ENCODE results near the gene USP32.
"Not testable (repeated sequence)": the region's sequence is repeated elsewhere in the genome, so short reads cannot be mapped to it uniquely, and the experiment has no call there.

USP32 gene

DNA sequence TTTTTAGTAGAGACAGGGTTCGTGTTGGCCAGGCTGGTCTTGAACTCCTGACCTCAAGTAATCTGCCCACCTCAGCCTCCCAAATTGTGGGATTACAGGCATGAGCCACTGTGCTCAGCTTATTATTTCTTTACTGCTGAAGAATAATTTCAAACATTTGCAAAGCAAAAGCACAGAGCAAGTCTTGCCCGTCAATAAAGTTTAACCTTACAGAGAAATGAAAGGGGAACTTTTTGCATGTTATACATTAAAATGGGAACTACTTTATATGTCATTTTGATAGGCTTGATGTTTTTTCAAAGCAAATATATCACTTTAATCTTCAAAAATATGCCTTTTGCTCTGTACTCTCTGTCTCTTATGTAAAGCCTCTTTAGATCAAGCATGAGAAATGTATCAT lies 173.2 kb downstream of the USP32 start:
- DNase-seq = not testable (repeated sequence)

- DNase-seq = not testable (repeated sequence)
These were observed 176.0 kb downstream of the USP32 start for GRCh38 chr17:60215895-60216294.

- not testable (repeated sequence) for DNase-seq
These were observed 180.7 kb downstream of the USP32 start for GRCh38 chr17:60211282-60211681.

DNA sequence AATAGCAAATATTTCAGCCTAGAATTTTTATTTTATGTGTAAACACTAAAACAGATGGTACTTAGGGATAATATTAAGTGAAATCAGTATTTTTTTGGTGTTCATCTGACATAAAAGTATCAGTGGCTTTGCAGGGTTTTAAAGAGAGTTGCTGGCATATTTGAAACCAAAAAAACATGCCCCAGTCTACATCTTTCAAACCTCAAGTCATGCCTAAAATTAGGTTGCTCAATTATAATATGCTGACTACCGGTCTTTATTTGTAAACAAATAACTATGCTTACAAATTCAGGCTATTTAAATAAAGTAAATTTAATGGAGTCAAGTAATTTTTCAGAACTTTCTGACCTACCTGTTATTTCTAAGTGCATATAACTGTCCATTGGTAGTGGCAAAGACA lies 183.6 kb downstream of the USP32 start:
- DNase-seq = not testable (repeated sequence)

- DNase-seq = not testable (repeated sequence)
These were observed 186.2 kb downstream of the USP32 start for GRCh38 chr17:60205782-60206181.

GRCh38 chr17:60198630-60199029 lies 193.3 kb downstream of the USP32 start:
- DNase-seq = not testable (repeated sequence)

DNA sequence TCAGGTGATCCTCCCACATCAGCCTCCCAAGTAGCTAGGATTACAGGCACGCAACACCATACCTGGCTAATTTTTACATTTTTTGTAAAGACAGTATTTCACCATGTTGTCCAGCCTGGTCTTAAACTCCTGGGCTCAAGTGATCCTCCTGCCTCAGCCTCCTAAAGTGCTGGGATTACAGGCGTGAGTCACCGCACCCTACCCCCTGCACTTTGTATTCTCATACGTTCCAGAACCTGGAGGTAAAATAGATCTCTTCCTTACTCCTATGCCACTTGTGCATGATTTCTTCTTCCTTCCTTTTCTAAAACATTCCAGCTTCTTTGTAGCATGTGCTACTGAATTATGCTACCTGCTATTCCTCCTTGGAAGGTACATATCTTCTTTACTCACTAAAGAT lies 197.8 kb downstream of the USP32 start:
- not testable (repeated sequence) for DNase-seq

GRCh38 chr17:60193482-60193881 lies 198.5 kb downstream of the USP32 start:
- no peak for DNase-seq

GRCh38 chr17:60193032-60193431 lies 198.9 kb downstream of the USP32 start:
- DNase-seq = not testable (repeated sequence)

DNA sequence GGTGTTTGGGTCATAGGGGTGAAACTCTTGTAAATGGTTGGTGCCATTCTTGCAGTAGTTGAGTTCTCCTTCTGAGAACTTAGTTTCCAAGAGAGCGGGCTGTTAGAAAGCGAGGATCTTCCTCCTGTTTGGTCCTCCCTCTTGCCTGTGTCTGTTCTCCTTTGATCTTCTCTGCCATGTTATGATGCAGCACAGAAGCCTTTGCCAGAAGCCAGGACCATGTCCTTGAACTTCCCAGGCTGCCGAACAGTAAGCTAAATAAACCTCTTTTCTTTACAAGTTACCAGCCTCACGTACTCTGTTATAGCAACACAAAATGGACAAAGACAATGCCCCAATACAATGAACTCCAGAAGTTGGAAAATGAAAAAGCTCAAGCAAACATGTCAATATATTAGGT lies 201.9 kb downstream of the USP32 start:
- DNase-seq = not testable (repeated sequence)

DNA sequence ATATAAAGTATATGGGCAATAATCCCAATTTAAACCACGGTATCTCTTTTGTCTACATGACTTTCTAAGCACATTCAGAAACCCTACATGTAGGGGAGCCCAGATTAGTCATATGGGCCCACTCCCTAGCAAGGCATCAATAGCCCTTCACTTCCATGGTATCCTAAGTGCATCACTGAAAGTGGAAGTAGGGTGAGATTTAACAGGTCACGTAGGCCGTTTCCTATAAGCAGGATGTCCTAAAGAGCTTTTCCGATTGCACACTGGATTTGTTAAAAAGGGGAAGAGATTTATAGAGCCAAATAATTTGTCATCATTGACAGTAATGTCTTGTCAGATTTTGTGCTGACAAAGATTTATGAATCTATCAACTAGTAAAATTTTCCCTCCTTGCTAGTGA lies 203.2 kb downstream of the USP32 start:
- no peak for DNase-seq

- not testable (repeated sequence) for DNase-seq
These were observed 204.8 kb downstream of the USP32 start for GRCh38 chr17:60186846-60187745.

- not testable (repeated sequence) for DNase-seq
These were observed 205.6 kb downstream of the USP32 start for GRCh38 chr17:60186372-60186771.

- not testable (repeated sequence) for DNase-seq
These were observed 211.6 kb downstream of the USP32 start for GRCh38 chr17:60180380-60180779.

DNA sequence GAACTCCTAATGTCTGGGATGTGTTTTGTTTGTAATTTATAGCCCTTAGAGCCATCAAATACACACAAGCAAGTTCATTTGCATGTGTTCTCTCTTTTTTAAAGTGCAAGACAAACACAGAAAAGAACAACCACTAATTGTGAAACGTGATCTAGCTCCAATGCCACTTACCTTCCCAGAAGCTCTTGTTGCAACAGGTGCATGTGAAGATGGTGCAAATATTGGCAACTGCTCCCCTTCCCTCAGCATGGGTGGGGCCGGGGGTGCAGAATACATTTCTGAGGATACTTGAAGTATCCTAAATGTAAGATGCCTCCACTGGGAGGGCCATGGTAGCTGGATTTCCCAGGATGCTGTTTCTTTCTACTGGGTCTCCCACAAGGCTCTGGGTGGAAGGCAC lies 213.8 kb downstream of the USP32 start:
- not testable (repeated sequence) for DNase-seq

- DNase-seq = not testable (repeated sequence)
These were observed 215.2 kb downstream of the USP32 start for GRCh38 chr17:60176763-60177162.

DNA sequence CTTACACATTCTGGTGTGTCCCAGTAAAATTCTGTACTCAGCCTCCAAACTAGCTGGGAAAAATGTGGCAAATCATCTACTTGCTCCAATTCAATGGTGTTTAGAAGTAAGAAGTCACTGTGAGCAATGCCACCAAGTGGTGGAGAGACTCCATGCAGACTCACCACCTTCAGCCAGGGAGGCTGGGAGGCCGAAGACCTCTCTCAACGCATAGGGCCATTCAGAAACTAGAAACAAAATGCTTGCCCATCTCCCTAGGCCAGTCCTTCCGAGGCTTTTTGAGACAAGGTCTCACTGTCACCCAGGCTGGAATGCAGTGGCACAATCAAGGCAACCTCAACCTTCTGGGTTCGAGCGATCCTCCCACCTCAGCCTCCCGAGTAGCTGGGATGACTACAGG lies 217.2 kb downstream of the USP32 start:
- DNase-seq = not testable (repeated sequence)

- no peak for DNase-seq
These were observed 217.9 kb downstream of the USP32 start for GRCh38 chr17:60174035-60174434.

DNA sequence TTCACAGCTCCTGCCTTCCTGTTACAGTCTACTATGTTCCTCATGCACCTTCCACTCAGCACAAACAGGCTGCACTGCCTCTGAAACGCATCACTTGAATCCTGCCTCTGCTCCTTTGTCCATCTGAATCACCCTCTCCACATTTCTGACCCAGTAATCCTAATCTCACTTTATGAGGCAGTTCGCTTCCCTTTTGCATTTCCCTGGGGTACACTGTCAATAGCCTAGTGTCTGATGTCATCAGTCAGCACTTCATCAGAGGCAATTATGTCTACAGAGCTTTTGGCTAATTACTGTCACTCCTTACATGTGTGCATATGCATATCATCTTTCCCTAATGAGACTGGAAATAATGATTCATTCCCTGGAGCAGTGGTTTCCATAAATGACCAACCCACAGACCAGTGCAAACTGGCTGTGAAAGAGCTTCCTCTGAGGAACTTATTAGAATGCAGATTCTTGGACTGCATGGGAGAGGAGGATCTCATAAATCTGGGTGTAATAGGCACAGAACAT lies 218.6 kb downstream of the USP32 start:
- DNase-seq = no peak

GRCh38 chr17:60171753-60172079 lies 220.2 kb downstream of the USP32 start:
- DNase-seq = no peak

GRCh38 chr17:60170835-60171752 lies 220.8 kb downstream of the USP32 start:
- no peak for DNase-seq

DNA sequence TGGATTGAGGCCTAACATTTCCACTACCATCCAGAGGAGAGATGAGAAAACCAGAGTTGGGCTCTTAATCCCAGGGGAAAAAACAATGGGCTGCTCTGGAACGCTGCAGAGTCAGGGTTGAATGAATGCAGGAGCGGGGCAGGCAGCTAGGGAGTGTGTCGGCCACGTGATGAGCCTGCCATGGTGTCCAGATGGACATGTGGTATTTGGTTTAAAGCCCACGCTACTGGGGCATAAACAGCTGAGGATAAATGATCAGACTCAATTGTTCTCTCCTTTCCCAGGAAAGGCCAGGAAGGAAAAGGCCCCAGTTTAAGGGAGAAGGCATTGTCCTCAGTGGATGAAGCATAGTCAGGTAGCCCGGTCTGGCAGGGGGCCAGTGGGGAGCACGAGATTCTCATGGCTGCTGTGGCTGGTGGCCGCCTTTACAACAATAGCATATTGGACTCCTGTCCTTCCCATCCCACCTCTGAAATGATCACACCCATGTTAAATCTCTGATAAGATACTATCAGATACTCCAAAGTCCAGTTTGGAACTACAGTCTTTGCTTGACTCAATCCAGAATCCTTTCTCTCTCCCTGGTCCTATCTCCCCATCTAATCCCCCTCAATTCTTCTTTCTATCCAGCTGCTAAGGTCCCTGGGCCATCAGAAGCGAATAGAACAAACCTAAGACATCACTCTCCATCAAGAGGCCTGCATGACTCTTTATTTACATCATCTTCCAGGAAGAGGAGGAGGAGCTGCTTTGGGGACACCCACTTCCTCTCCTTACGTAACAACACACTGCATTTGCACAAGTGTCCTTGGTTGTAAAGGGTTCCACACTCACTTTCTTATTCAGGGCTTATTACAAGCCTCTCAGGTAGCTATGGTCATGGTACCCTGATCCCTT lies 221.8 kb downstream of the USP32 start:
- DNase-seq = no peak

Data from femur (tissue), 1 donor.